NB4 (cell line): Measurements from ENCODE around the gene XYLT1.

Experiments
- DNase-seq: peaks from one replicate; pipeline ENCODE4 v3.0.0; 2010; ENCODE audit warnings: low read depth
- H3K4me3 ChIP-seq: one replicate; pipeline ENCODE4 v1.5.1; 2011; ENCODE audit warnings: mild to moderate bottlenecking, low read depth, low read length, moderate library complexity
- MYC ChIP-seq: IDR thresholded peaks from 2 replicates; pipeline ENCODE4 v1.6.1; 2011; ENCODE audit warnings: low read depth, low read length
- POLR2A ChIP-seq: IDR thresholded peaks from 2 replicates; pipeline ENCODE4 v1.6.1; 2011; ENCODE audit warnings: mild to moderate bottlenecking; ENCODE audit not compliant: insufficient read length; ENCODE audit errors: extremely low read depth
- TF ChIP-seq, protein P1 (sequence below): IDR thresholded peaks from one replicate; pipeline ENCODE4 v1.5.1; 2012; ENCODE audit warnings: low read depth, low read length
- TF ChIP-seq, protein P2 (sequence below): IDR thresholded peaks from 2 replicates; pipeline ENCODE4 v1.6.1; 2011; ENCODE audit warnings: low read depth, low read length

Gene XYLT1

DNA sequence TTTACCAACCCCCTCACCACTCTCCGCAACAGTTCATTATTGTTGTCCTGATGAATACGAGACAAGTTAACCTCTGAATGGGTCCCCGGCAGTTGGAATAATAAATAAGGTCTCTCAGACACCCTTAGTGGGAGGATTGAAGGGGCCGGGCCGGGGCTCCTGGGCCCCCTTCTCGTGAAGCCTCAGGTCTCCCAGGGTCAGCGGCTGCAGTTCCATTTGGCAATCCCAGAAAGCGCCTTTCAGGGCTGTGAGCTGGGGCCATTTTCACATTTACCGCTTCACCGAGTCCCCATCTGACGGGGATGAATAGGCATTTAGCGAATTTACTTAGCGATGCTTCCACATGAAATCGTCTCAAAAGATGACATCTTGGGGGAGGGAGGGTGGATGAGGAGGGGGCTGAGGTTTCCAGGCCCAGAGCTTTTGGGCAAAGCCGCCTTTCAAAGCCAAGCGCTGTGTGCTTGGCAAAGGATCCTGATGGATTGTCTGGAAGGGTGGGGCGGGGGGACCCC, 309.8 kb downstream of the XYLT1 start:
- no peak for DNase-seq
- no peak overlapping the region for H3K4me3 ChIP-seq
- TF ChIP-seq, protein P1, sequence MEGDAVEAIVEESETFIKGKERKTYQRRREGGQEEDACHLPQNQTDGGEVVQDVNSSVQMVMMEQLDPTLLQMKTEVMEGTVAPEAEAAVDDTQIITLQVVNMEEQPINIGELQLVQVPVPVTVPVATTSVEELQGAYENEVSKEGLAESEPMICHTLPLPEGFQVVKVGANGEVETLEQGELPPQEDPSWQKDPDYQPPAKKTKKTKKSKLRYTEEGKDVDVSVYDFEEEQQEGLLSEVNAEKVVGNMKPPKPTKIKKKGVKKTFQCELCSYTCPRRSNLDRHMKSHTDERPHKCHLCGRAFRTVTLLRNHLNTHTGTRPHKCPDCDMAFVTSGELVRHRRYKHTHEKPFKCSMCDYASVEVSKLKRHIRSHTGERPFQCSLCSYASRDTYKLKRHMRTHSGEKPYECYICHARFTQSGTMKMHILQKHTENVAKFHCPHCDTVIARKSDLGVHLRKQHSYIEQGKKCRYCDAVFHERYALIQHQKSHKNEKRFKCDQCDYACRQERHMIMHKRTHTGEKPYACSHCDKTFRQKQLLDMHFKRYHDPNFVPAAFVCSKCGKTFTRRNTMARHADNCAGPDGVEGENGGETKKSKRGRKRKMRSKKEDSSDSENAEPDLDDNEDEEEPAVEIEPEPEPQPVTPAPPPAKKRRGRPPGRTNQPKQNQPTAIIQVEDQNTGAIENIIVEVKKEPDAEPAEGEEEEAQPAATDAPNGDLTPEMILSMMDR: no peak
- TF ChIP-seq, protein P2, sequence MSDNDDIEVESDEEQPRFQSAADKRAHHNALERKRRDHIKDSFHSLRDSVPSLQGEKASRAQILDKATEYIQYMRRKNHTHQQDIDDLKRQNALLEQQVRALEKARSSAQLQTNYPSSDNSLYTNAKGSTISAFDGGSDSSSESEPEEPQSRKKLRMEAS: no peak
- TF ChIP-seq MYC (no peak), POLR2A (no peak)

DNA sequence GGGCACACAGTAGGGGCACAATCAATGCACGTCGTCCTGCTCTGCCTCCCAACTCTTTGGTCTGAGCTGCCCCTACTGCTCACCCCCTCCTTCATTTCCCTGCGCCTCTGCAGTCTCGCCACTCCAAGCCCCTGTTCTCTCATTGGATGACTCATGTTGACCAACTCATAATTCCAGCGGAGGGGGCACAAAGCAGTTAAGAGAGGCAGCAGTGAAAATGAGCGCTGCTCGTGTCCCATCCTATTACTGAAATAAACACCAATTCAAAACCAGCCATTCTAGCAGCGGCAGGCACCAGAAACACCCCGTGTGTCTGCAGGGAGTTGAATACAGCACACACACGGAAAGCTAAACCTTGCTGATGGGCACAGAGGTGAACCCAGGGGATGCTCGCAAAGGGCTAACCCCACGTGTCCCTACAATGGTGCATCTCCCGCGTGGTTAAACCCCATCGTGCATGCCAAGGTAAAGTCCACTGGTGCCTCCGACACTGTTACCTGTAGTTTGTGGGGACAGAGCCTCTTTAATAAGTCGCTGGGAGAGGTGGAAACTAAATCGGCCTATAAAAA, 310.4 kb downstream of the XYLT1 start:
- no peak overlapping the region for H3K4me3 ChIP-seq
- no peak for TF ChIP-seq POLR2A
- TF ChIP-seq MYC: no peak
- TF ChIP-seq, protein P2: no peak
- TF ChIP-seq, protein P1: no peak
- DNase-seq: no peak

DNA sequence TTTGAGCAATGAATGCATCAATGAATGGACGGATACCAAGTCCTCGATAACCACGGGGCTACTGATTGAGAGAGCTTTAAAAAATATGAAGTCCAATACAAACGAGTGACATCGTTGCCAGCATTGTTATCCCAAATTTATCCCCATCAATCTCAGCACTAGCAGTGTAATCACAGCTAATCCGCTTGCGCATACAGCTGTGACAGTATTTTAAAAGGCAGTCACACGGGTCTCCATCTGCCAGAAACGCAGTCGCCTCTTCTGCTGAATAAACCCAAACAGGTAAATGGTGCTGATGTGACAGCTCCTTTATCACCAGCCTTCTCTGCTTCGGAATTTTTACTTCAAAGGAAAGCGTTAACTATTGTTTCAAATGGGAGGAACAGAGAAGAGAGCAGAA, 311.1 kb downstream of the XYLT1 start:
- no peak overlapping the region for H3K4me3 ChIP-seq
- TF ChIP-seq MYC (no peak), POLR2A (no peak)
- TF ChIP-seq, protein P2: no peak
- TF ChIP-seq, protein P1: no peak
- DNase-seq: no peak

DNA sequence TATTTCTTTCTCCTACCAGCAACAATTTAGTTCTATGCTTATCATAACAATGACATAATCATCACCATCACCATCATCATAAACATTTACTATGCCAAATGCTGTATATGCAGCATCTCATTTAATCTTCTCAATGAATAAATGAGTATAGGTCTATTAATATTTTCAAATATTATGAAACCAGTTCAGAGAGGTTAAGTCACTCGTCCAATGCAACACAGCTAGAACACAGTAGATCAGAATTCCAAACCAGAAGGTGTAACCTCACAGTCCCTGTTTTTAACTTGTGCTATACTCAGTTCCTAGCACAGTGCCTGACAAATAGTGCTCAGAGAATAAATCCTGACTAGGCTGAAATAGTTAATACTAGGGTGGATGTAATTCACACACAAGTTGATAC, 314.8 kb downstream of the XYLT1 start:
- no peak for DNase-seq

DNA sequence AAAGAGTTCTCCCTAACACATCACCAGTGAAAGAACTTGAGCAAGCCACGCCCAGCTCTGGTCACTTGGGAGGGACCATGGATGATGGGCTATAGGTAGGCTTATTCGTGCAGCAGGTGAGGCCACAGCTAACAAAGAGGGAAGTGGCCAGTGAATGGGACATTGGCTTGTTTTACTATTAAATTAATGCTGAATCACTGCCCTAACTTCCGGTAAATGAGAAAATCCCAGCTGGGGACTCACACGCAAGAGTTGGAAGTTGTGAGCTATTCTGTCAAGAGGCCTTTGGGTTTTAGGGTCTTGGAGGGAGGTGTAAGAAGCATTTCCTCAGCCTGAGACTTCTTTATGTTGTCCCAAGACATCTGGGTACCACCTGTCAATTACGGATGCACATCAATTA, 315.3 kb downstream of the XYLT1 start:
- TF ChIP-seq MYC: no peak
- TF ChIP-seq POLR2A: no peak
- TF ChIP-seq, protein P1: no peak
- TF ChIP-seq, protein P2: no peak
- no peak for DNase-seq

More for the DNA sequence above, 314.8 kb downstream of the XYLT1 start:
- TF ChIP-seq POLR2A (no peak), MYC (no peak)
- TF ChIP-seq, protein P2: no peak
- TF ChIP-seq, protein P1: no peak
- H3K4me3 ChIP-seq: no peak overlapping the region

DNA sequence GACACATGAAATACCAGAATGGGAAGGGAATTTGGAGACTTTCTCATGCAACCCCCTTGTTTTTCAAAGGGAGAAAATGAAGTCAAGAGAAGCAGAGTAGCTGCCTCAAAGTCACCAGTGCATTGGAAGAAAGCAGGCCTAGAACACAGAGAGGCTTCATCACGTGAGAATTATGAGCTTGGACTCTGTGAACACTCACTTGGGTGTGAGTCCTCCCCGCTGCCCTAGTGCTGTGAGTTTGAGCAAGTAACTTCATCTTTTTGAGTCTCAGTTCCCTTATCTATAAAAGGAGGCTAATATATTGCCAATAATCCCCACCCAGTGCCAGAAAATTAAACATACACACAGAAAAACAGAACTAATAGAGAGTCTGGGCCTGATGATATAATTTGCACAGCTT, 315.8 kb downstream of the XYLT1 start:
- no peak for DNase-seq
- H3K4me3 ChIP-seq: no peak overlapping the region
- no peak for TF ChIP-seq MYC
- TF ChIP-seq, protein P2: no peak
- TF ChIP-seq, protein P1: no peak
- no peak for TF ChIP-seq POLR2A

More for the DNA sequence above, 315.3 kb downstream of the XYLT1 start:
- no peak overlapping the region for H3K4me3 ChIP-seq
